ENCODE results near the gene GRPEL2. TPM values are rescaled to one million over a fixed set of nuclear protein-coding genes. Genes with fewer than 3 reads are reported as not detected.

Gene GRPEL2
- total RNA-seq, 4 donors from 2014 or later, result 6.6 to 12.4 (median 10.2) TPM

DNA sequence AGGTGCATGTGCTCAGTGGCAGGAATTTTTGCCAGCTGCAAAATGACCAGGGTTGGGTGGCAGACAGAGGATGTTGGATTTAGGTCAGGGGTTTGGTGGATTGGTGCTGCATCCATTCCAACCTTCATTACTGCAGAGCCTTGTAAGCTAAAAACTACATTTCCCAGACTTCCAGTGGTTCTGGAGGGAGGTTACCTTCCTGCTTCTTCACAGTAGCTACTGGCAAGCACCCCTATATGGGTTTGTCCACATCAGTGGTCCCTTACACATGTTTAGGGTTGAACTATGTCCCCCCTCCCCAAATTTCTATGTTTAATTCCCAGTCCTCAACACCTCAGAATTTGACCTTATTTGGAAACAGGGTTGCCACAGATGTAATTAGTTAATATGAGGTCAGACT lies 54.5 kb downstream of the GRPEL2 start:
- TF ChIP-seq, protein P1, sequence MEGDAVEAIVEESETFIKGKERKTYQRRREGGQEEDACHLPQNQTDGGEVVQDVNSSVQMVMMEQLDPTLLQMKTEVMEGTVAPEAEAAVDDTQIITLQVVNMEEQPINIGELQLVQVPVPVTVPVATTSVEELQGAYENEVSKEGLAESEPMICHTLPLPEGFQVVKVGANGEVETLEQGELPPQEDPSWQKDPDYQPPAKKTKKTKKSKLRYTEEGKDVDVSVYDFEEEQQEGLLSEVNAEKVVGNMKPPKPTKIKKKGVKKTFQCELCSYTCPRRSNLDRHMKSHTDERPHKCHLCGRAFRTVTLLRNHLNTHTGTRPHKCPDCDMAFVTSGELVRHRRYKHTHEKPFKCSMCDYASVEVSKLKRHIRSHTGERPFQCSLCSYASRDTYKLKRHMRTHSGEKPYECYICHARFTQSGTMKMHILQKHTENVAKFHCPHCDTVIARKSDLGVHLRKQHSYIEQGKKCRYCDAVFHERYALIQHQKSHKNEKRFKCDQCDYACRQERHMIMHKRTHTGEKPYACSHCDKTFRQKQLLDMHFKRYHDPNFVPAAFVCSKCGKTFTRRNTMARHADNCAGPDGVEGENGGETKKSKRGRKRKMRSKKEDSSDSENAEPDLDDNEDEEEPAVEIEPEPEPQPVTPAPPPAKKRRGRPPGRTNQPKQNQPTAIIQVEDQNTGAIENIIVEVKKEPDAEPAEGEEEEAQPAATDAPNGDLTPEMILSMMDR (IDR thresholded peaks at IDR 0.05), result no peak
- TF ChIP-seq POLR2A (IDR thresholded peaks at IDR 0.05), result no peak
- no peak for DNase-seq (ENCODE audit: low spot score in 2 of 2)

DNA sequence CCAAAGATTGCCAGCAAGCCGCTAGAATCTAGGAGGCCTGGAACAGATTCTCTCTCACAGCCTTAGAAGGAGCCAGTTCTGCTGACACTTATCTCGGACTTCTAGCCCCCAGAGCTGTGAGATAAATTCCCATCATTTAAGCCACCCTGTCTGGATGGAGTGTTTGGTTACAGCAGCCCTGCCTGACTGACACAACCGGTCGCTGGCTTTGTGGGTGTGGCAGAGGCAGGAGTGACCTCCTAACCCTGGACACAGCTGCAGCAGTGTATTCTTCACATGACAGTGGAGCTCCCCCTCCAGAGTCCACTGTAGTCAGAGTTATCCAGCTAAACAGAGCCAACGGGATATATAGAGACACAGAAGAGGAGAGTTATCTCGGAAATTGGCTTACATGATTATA lies 55.0 kb downstream of the GRPEL2 start:
- intact Hi-C loops (cut with DNase I; ENCODE audit: low total_unique reads), result no loop called here
- no peak overlapping the region for H3K4me3 ChIP-seq (ENCODE audit: low read depth, poor library complexity, severe bottlenecking)
- DNase-seq (ENCODE audit: low spot score in 2 of 2), result peak in 1 of 2 donors; percentile 82
- TF ChIP-seq, protein P1 (IDR thresholded peaks at IDR 0.05), result no peak
- WGBS, 2 donors, result 57 to 78% methylated on average over 6 of the region's 6 CpGs

More for the DNA sequence above, 54.5 kb downstream of the GRPEL2 start:
- no peak overlapping the region for H3K4me3 ChIP-seq (ENCODE audit: low read depth, poor library complexity, severe bottlenecking)
- intact Hi-C loops (cut with DNase I; ENCODE audit: low total_unique reads), result no loop called here

DNA sequence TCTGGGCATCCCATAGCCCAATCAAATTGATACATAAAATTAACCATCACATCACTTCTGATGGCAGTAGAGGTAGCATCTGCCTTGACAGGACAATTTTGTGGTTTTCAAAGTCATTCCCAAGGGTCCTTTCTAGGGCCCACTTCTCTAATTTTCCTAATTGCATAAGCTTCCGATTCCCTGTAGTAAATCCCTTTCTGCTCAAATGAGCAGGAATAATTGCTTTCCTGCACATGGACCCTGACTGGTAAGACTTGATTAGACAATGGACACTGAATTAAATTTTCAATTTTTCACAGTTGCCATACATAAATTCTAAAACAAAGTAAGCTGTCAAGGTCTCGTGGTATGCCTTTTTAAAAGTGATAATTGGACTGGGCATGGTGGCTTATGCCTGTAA lies 55.8 kb downstream of the GRPEL2 start:
- intact Hi-C loops (cut with DNase I; ENCODE audit: low total_unique reads), result no loop called here
- no peak for DNase-seq (ENCODE audit: low spot score in 2 of 2)
- H3K4me3 ChIP-seq (ENCODE audit: low read depth, poor library complexity, severe bottlenecking), result no peak overlapping the region
- no peak for TF ChIP-seq POLR2A (IDR thresholded peaks at IDR 0.05)
- TF ChIP-seq, protein P1 (IDR thresholded peaks at IDR 0.05), result no peak
- 94 to 95% methylated on average over 2 of the region's 2 CpGs for WGBS, 2 donors

DNA sequence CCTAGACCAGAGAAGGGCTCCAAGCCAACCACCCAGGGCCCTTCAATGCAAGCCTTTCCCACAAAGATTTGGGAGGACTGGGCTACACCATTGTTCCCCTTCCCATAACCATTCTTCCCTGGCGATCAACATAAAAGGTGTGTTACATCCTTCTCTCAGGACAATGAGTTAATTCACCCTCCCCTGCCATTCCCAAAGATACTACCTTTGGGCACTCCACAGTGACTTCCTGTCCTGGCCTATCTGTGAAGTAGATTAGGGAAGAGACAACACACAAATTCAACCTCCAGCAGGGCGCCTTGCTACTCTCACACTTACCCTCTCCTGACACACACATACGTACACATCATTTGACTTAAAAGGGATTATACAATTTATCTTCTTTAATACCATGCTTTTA lies 57.0 kb downstream of the GRPEL2 start:
- TF ChIP-seq, protein P1 (IDR thresholded peaks at IDR 0.05), result no peak
- TF ChIP-seq POLR2A (IDR thresholded peaks at IDR 0.05), result no peak
- 97% methylated on average over 3 of the region's 3 CpGs for WGBS, 2 donors
- no peak for DNase-seq (ENCODE audit: low spot score in 2 of 2)
- intact Hi-C loops (cut with DNase I; ENCODE audit: low total_unique reads), result no loop called here
- no peak overlapping the region for H3K4me3 ChIP-seq (ENCODE audit: low read depth, poor library complexity, severe bottlenecking)

Other genes starting within 250 kb of the GRPEL2 start
- 10 to 100 TPM in 1 of 4 donors, 1 to 10 TPM in 3; 4.2 to 12.3 (median 7.4) TPM for gene ABLIM3, start 204.0 kb upstream of the GRPEL2 start, total RNA-seq
- gene AFAP1L1, start 73.6 kb upstream of the GRPEL2 start, total RNA-seq, result 10 to 100 TPM in 1 of 4 donors, 1 to 10 TPM in 3; 6.3 to 10.8 (median 8.0) TPM
- gene PCYOX1L, start 12.5 kb downstream of the GRPEL2 start, total RNA-seq, result 1 to 10 TPM; 2.7 to 5.6 (median 3.9) TPM
- gene IL17B, start 33.8 kb downstream of the GRPEL2 start, total RNA-seq, result not detected
- gene CSNK1A1, start 205.9 kb downstream of the GRPEL2 start, total RNA-seq, result 100 to 1,000 TPM; 270 to 297 (median 282) TPM
- gene ARHGEF37, start 236.0 kb downstream of the GRPEL2 start, total RNA-seq, result 10 to 100 TPM; 36.4 to 76.5 (median 59.0) TPM